A549 (cell line): ENCODE results near the gene FRY.

Source experiments
- CTCF ChIP-seq: fragments of >200 bp; sonication (Bioruptor Twin); formaldehyde crosslinking; IDR thresholded peaks from 3 replicates; pipeline ENCODE4 v1.5.1; 2016
- HDAC2 ChIP-seq: fragments of 200-600 bp; sonication (generic); IDR thresholded peaks from 2 replicates; pipeline ENCODE4 v1.6.1; 2016
- POLR2A ChIP-seq: IDR thresholded peaks from 2 replicates; pipeline ENCODE4 v1.6.1; 2012; ENCODE audit warnings: mild to moderate bottlenecking, low read length

DNA sequence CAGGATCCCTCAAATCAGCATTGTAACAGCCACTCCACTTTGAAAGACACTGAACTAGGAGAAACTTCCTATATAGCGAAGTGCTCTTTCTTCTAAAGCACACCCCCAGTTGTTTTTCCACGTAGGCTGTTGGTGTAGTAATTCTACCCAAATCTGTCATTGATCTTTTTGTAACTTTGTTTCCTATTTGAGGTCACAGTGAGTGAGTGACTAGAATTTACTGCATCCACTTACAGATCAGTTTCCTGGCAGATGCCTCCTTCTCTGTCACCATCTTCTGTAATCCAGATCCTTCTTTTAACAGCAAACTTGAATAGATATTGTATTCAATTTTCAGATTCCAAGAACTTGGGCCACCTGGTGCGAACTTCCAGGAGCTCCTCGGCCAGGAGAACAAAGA lies 268.3 kb downstream of the FRY start:
- no peak for TF ChIP-seq HDAC2
- no peak for TF ChIP-seq CTCF
- TF ChIP-seq POLR2A: no peak
